ENCODE results near the gene WFDC9. TPM values are rescaled to one million over a fixed set of nuclear protein-coding genes. Genes with fewer than 3 reads are reported as not detected.

Gene WFDC9
- total and polyA plus RNA-seq, 2 donors (not counting 3 experiments of a cell fraction or from before 2014, with no cell fraction given): not detected

GRCh38 chr20:45612314-45612713 is 18.8 kb downstream of the WFDC9 start:
- intact Hi-C loops (cut with micrococcal nuclease) (no loop called here), dilution Hi-C loops (cut with MboI; ENCODE audit: extremely low pct_ligation_motif_present, low sequenced_read_pairs) (no loop called here)
- Histone ChIP-seq H3K27me3 (ENCODE audit: control insufficient read depth in 2 of 2, insufficient read depth in 2 of 2, low read length in 2 of 2) (no peaks in the 10 kb centered on the region), H3K4me2 (ENCODE audit: insufficient read depth, low read length) (no peak overlapping the region), H3K36me3 (ENCODE audit: control insufficient read depth in 2 of 2, extremely low read depth in 1 of 2, insufficient read depth in 2 of 2, low read length in 2 of 2) (no peaks in the 10 kb centered on the region), H3K9ac (replicated peaks; ENCODE audit: extremely low read depth, insufficient read depth, low read length) (no peak overlapping the region), H3K9me3 (replicated peaks; ENCODE audit: control insufficient read depth, insufficient read depth, low read length) (no peaks in the 10 kb centered on the region), H3K4me1 (ENCODE audit: control insufficient read depth, extremely low read depth, insufficient read depth, low read length) (no peaks in the 10 kb centered on the region), H4K20me1 (replicated peaks; ENCODE audit: control insufficient read depth, extremely low read depth, insufficient read depth, low read length) (no peaks in the 10 kb centered on the region), H3K27ac (ENCODE audit: insufficient read depth, low read depth, low read length) (no peak overlapping the region), H3K79me2 (ENCODE audit: control insufficient read depth, insufficient read depth, low read length) (no peaks in the 10 kb centered on the region), H2AFZ (ENCODE audit: low read depth, low read length) (no peak overlapping the region), H3K9me1 (replicated peaks; ENCODE audit: control insufficient read depth, extremely low read depth, insufficient read depth, low read length) (no peaks in the 10 kb centered on the region), H3K4me3 (replicated peaks in 1 of 3; ENCODE audit: insufficient read depth in 1 of 3, low read depth in 1 of 3, low read length in 3 of 3) (no peak overlapping the region)
- DNase-seq (ENCODE audit: low read depth, low spot score) (no peak), FAIRE-seq (no peak)
- ChIA-PET CTCF (interaction anchor here (1.7 kb wide), 1 partner anchor 17 kb away, joined by 9 read pairs; the partner anchor contains the start of gene WFDC10A), POLR2A (no interaction called here)
- no TSS peak for BruUV-seq (replicated peaks)
- TF ChIP-seq JUN (IDR thresholded peaks at IDR 0.05; ENCODE audit: borderline replicate concordance, insufficient read depth, insufficient read length, low read depth) (no peak), GATA2 (IDR thresholded peaks at IDR 0.05; ENCODE audit: insufficient read depth, insufficient read length, low read depth, low read length) (no peak), POLR2AphosphoS5 (IDR thresholded peaks at IDR 0.05; ENCODE audit: insufficient read depth, low read depth, low read length) (no peak)

GRCh38 chr20:45611054-45611453 is 20.0 kb downstream of the WFDC9 start:
- H3K4me2 ChIP-seq (ENCODE audit: insufficient read depth, low read length): no peak overlapping the region
- no TSS peak for BruUV-seq (replicated peaks)
- intact Hi-C loops (cut with micrococcal nuclease) (no loop called here), dilution Hi-C loops (cut with MboI; ENCODE audit: extremely low pct_ligation_motif_present, low sequenced_read_pairs) (no loop called here)
- FAIRE-seq: no peak
- H3K36me3 ChIP-seq (ENCODE audit: control insufficient read depth in 2 of 2, extremely low read depth in 1 of 2, insufficient read depth in 2 of 2, low read length in 2 of 2): no peaks in the 10 kb centered on the region
- no peak overlapping the region for H2AFZ ChIP-seq (ENCODE audit: low read depth, low read length)
- H3K9ac ChIP-seq (replicated peaks; ENCODE audit: extremely low read depth, insufficient read depth, low read length): no peak overlapping the region
- no peak overlapping the region for H3K27ac ChIP-seq (ENCODE audit: insufficient read depth, low read depth, low read length)
- no peaks in the 10 kb centered on the region for H3K79me2 ChIP-seq (ENCODE audit: control insufficient read depth, insufficient read depth, low read length)
- no peak for DNase-seq (ENCODE audit: low read depth, low spot score)
- no peak overlapping the region for H3K4me3 ChIP-seq (replicated peaks in 1 of 3; ENCODE audit: insufficient read depth in 1 of 3, low read depth in 1 of 3, low read length in 3 of 3)
- no peaks in the 10 kb centered on the region for H3K27me3 ChIP-seq (ENCODE audit: control insufficient read depth in 2 of 2, insufficient read depth in 2 of 2, low read length in 2 of 2)
- no peaks in the 10 kb centered on the region for H3K9me1 ChIP-seq (replicated peaks; ENCODE audit: control insufficient read depth, extremely low read depth, insufficient read depth, low read length)
- POLR2A ChIA-PET: no interaction called here
- CTCF ChIA-PET: interaction anchor here (1.2 to 1.8 kb wide), 3 partner anchors 15 to 18 kb away, joined by 3 to 9 read pairs (median 4); partner anchors contain the start of gene WFDC10A
- TF ChIP-seq JUN (IDR thresholded peaks at IDR 0.05; ENCODE audit: borderline replicate concordance, insufficient read depth, insufficient read length, low read depth): no peak
- TF ChIP-seq GATA2 (IDR thresholded peaks at IDR 0.05; ENCODE audit: insufficient read depth, insufficient read length, low read depth, low read length): no peak
- no peak for TF ChIP-seq POLR2A (IDR thresholded peaks at IDR 0.05; ENCODE audit: low read depth, low read length)
- TF ChIP-seq EZH2 (IDR thresholded peaks at IDR 0.05; ENCODE audit: borderline replicate concordance, low read depth, low read length, severe bottlenecking): no peak
- no peak for TF ChIP-seq POLR2AphosphoS5 (IDR thresholded peaks at IDR 0.05; ENCODE audit: insufficient read depth, low read depth, low read length)
- no peak for TF ChIP-seq CTCF (IDR thresholded peaks at IDR 0.05; ENCODE audit: extremely low read depth in 1 of 2, insufficient read depth in 1 of 2, low read depth in 1 of 2, low read length in 2 of 2)
- TF ChIP-seq MAX (IDR thresholded peaks at IDR 0.05; ENCODE audit: insufficient read depth, insufficient read length): no peak
- TF ChIP-seq MYC (IDR thresholded peaks at IDR 0.05; ENCODE audit: low read depth, low read length): no peak
- no peak for TF ChIP-seq FOS (IDR thresholded peaks at IDR 0.05; ENCODE audit: borderline replicate concordance, insufficient read depth, low read length)
- H4K20me1 ChIP-seq (replicated peaks; ENCODE audit: control insufficient read depth, extremely low read depth, insufficient read depth, low read length): no peaks in the 10 kb centered on the region
- no peaks in the 10 kb centered on the region for H3K9me3 ChIP-seq (replicated peaks; ENCODE audit: control insufficient read depth, insufficient read depth, low read length)
- no peaks in the 10 kb centered on the region for H3K4me1 ChIP-seq (ENCODE audit: control insufficient read depth, extremely low read depth, insufficient read depth, low read length)

All from endothelial cell of umbilical vein (primary cell).